ENCODE measurements around the gene C4orf17. TPM values are rescaled to one million over a fixed set of nuclear protein-coding genes. Genes with fewer than 3 reads are reported as not detected.

C4orf17 gene
- total RNA-seq, 1 donor from 2014 or later, result not detected

GRCh38 chr4:99537674-99538073 is 26.9 kb downstream of the C4orf17 start:
- Mint-ChIP-seq H3K9me3 (peaks cover 3% of the 10 kb centered on the region), H3K27ac (ENCODE audit: unreplicated experiment) (no peak overlapping the region), H3K36me3 (ENCODE audit: low read depth) (no peaks in the 10 kb centered on the region), H3K27me3 (ENCODE audit: low read depth) (no peaks in the 10 kb centered on the region), H3K4me3 (no peak overlapping the region), H3K4me1 (no peaks in the 10 kb centered on the region)
- no peak for DNase-seq (ENCODE audit: low read depth, low spot score)
- TF ChIP-seq CTCF (conservative IDR thresholded peaks at IDR 0.05), result no peak

- Mint-ChIP-seq H3K27ac (ENCODE audit: unreplicated experiment) (no peak overlapping the region), H3K9me3 (peaks cover 5% of the 10 kb centered on the region), H3K4me3 (no peak overlapping the region), H3K27me3 (ENCODE audit: low read depth) (no peaks in the 10 kb centered on the region), H3K4me1 (no peaks in the 10 kb centered on the region), H3K36me3 (ENCODE audit: low read depth) (peaks cover 5% of the 10 kb centered on the region)
- TF ChIP-seq CTCF (conservative IDR thresholded peaks at IDR 0.05), result no peak
- no peak for DNase-seq (ENCODE audit: low read depth, low spot score)
These were observed 29.6 kb downstream of the C4orf17 start for GRCh38 chr4:99540277-99540939.

GRCh38 chr4:99552872-99553271 is 42.1 kb downstream of the C4orf17 start:
- no peaks in the 10 kb centered on the region for H3K36me3 Mint-ChIP-seq (ENCODE audit: low read depth)
- no peaks in the 10 kb centered on the region for H3K27me3 Mint-ChIP-seq (ENCODE audit: low read depth)
- TF ChIP-seq CTCF (conservative IDR thresholded peaks at IDR 0.05), result no peak

GRCh38 chr4:99563310-99564186 is 52.7 kb downstream of the C4orf17 start, which contains the start of gene TRMT10A:
TSS of gene TRMT10A (minus strand) at chr4:99564039. CDS start at chr4:99559338, 4,701 bp downstream.
- Mint-ChIP-seq H3K27ac (ENCODE audit: unreplicated experiment) (peak within 1 kb of the TSS; percentile 100), H3K36me3 (ENCODE audit: low read depth) (no peaks in the 10 kb centered on the region), H3K9me3 (no peaks in the 10 kb centered on the region), H3K27me3 (ENCODE audit: low read depth) (peaks cover 6% of the 10 kb centered on the region), H3K4me3 (peak within 1 kb of the TSS; percentile 99), H3K4me1 (peaks cover 27% of the 10 kb centered on the region)
- no peak for TF ChIP-seq CTCF (conservative IDR thresholded peaks at IDR 0.05)
- DNase-seq (ENCODE audit: low read depth, low spot score), result peak; percentile 86

More at GRCh38 chr4:99552872-99553271, 42.1 kb downstream of the C4orf17 start:
- no peaks in the 10 kb centered on the region for H3K4me1 Mint-ChIP-seq
- H3K9me3 Mint-ChIP-seq, result no peaks in the 10 kb centered on the region
- no peak for DNase-seq (ENCODE audit: low read depth, low spot score)
- no peak overlapping the region for H3K27ac Mint-ChIP-seq (ENCODE audit: unreplicated experiment)
- no peak overlapping the region for H3K4me3 Mint-ChIP-seq

- Mint-ChIP-seq H3K36me3 (ENCODE audit: low read depth) (no peaks in the 10 kb centered on the region), H3K9me3 (no peaks in the 10 kb centered on the region), H3K4me1 (peaks cover 27% of the 10 kb centered on the region), H3K27me3 (ENCODE audit: low read depth) (peaks cover 8% of the 10 kb centered on the region), H3K27ac (ENCODE audit: unreplicated experiment) (no peak overlapping the region), H3K4me3 (peak overlapping the region; percentile 99)
- no peak for TF ChIP-seq CTCF (conservative IDR thresholded peaks at IDR 0.05)
- DNase-seq (ENCODE audit: low read depth, low spot score), result no peak
These were observed 54.1 kb downstream of the C4orf17 start for GRCh38 chr4:99564921-99565320.

All from neural crest cell (in vitro differentiated cells).